OCI-LY1 (cell line): ENCODE results near the gene UCP2.

Source experiments
- EZH2 ChIP-seq: fragments of 200-600 bp; sonication (generic), shearing (Covaris generic); IDR thresholded peaks from 2 replicates; pipeline ENCODE4 v1.8.0; 2017; ENCODE audit warnings: borderline replicate concordance, mixed run types, mild to moderate bottlenecking, antibody characterized with exemption, low read length, moderate library complexity, mixed read lengths
- TF ChIP-seq, protein P1 (sequence below): fragments of 200-600 bp; sonication (generic), shearing (Covaris generic); IDR thresholded peaks from 2 replicates; pipeline ENCODE4 v1.5.1; 2017; ENCODE audit warnings: mild to moderate bottlenecking, antibody characterized with exemption, low read length, moderate library complexity, mixed read lengths

- TF ChIP-seq, protein P1, sequence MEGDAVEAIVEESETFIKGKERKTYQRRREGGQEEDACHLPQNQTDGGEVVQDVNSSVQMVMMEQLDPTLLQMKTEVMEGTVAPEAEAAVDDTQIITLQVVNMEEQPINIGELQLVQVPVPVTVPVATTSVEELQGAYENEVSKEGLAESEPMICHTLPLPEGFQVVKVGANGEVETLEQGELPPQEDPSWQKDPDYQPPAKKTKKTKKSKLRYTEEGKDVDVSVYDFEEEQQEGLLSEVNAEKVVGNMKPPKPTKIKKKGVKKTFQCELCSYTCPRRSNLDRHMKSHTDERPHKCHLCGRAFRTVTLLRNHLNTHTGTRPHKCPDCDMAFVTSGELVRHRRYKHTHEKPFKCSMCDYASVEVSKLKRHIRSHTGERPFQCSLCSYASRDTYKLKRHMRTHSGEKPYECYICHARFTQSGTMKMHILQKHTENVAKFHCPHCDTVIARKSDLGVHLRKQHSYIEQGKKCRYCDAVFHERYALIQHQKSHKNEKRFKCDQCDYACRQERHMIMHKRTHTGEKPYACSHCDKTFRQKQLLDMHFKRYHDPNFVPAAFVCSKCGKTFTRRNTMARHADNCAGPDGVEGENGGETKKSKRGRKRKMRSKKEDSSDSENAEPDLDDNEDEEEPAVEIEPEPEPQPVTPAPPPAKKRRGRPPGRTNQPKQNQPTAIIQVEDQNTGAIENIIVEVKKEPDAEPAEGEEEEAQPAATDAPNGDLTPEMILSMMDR: no peak
- TF ChIP-seq EZH2: no peak
Observed at GRCh38 chr11:74006743-74007304, 24.2 kb upstream of the UCP2 start.
